ENCODE results near the gene BTBD9. TPM values are rescaled to one million over a fixed set of nuclear protein-coding genes. Genes with fewer than 3 reads are reported as not detected.

The BTBD9 gene
- total RNA-seq, 4 donors from 2014 or later: 17.3 to 50.3 (median 37.8) TPM

DNA sequence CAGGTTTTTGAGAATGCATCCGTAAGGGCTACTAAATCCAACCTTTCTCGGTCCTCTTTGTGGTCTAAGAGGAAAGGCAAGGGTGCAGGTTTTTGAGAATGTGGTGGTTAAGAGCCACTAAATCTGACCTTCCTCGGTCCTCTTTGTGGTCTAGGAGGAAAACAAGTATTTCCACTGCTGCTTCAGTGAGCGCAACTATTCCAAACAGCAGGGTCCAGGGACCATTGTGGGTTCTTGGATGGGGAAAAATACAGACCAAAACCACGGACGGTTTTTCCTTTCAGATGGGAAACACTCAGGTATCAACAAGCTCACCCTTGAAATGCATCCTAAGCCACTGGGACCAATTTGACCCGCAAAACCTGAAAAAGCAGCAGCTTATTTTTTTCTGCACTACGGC lies 21.9 kb downstream of the BTBD9 start:
- DNase-seq: no peak
- no peaks in the 10 kb centered on the region for H3K9me3 ChIP-seq
- no peaks in the 10 kb centered on the region for H3K27me3 ChIP-seq
- H3K36me3 ChIP-seq: no peaks in the 10 kb centered on the region
- no peak for TF ChIP-seq POLR2A (IDR thresholded peaks at IDR 0.05)
- TF ChIP-seq, protein P1, sequence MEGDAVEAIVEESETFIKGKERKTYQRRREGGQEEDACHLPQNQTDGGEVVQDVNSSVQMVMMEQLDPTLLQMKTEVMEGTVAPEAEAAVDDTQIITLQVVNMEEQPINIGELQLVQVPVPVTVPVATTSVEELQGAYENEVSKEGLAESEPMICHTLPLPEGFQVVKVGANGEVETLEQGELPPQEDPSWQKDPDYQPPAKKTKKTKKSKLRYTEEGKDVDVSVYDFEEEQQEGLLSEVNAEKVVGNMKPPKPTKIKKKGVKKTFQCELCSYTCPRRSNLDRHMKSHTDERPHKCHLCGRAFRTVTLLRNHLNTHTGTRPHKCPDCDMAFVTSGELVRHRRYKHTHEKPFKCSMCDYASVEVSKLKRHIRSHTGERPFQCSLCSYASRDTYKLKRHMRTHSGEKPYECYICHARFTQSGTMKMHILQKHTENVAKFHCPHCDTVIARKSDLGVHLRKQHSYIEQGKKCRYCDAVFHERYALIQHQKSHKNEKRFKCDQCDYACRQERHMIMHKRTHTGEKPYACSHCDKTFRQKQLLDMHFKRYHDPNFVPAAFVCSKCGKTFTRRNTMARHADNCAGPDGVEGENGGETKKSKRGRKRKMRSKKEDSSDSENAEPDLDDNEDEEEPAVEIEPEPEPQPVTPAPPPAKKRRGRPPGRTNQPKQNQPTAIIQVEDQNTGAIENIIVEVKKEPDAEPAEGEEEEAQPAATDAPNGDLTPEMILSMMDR (IDR thresholded peaks at IDR 0.05): no peak
- H3K4me1 ChIP-seq: no peaks in the 10 kb centered on the region
- no peak overlapping the region for H3K27ac ChIP-seq
- H3K4me3 ChIP-seq: no peak overlapping the region

DNA sequence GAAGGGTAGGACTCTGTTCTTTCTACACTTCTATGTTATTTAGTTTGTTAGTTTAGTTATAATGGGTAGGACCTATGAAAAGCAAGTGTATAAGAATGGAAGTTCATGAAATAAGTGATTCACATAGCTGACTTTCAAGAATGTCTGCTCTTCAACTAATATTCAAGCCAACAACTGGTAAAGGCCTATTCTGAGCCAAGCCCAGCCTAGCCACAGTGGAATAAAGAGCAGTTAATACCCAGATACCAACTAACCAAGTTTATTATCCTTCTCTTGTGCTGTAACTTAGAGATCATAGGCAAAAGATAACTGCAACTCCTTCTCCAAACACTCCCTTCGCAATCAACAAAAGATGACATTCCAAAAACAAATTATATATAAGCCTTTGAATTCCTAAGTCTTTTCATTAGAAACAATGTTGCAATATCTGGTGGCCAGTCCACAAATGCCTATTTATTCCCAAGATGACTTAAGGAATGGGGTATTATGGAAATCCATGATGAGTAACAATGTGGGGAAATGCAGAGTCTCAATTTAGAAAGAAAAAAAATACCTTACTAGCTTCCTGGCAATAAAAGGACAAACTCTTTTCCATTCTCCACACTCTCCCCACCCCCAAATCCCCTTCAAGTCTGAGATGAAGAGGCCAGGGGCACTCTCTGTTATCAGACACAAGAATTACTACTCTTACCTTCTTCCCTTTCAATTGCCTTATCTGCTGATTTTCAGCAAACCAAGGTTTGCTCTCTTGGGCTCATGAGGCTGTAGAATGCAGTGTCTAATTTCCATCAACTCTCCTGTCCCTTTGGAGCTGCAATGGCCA lies 27.4 kb downstream of the BTBD9 start:
- no peak overlapping the region for H3K4me3 ChIP-seq
- no peaks in the 10 kb centered on the region for H3K36me3 ChIP-seq
- no peak overlapping the region for H3K27ac ChIP-seq
- TF ChIP-seq, protein P1 (IDR thresholded peaks at IDR 0.05): no peak
- TF ChIP-seq POLR2A (IDR thresholded peaks at IDR 0.05): no peak
- no peaks in the 10 kb centered on the region for H3K27me3 ChIP-seq
- H3K4me1 ChIP-seq: no peaks in the 10 kb centered on the region
- H3K9me3 ChIP-seq: no peaks in the 10 kb centered on the region
- no peak for DNase-seq

DNA sequence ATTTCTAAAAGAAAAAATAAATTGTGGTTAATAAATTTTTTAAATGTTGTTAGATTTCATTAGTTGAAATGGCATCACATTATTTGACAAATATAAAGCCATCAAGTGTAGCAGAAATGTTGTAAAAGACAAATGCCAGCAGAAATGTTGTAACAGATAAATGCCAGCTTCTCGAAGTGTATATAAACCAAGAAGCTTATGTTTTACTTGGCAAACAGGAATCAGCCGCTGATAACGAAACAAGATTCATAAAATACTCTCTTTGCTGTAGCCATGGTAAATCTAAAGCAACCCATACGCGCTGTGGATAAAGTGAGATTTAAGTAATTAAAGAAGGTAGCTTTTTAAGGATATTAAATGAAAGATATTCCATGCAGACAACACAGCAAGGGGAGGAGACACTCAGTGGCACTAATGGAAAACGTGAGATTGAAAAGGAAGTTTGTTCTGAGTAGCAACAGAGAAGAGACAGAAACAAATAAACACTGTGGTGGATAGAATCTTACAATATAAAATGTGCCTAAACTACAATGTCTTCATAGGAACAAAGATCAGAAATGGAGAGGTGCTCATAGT lies 29.6 kb downstream of the BTBD9 start:
- Histone ChIP-seq H3K27me3 (no peaks in the 10 kb centered on the region), H3K9me3 (no peaks in the 10 kb centered on the region), H3K27ac (no peak overlapping the region), H3K4me1 (no peaks in the 10 kb centered on the region), H3K4me3 (no peak overlapping the region), H3K36me3 (no peaks in the 10 kb centered on the region)
- TF ChIP-seq, protein P1 (IDR thresholded peaks at IDR 0.05): no peak
- no peak for TF ChIP-seq POLR2A (IDR thresholded peaks at IDR 0.05)
- no peak for DNase-seq

DNA sequence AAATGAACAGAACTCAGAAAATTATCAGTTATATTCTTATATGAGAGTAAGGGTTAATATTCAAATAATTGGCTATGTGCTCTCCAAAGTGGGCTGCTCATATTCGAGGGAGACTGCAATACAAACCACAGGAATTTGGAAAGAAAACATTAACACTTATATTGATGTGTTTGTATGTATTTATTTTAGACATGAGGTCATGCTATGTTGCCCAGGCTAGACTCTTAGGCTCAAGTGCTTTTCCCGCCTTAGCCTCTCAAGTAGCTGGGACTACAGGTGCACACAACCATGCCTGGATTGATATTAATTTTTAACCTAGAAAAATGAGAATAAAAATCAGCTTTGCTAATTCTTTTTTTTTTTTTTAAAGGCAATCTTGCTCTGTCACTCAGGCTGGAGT lies 35.0 kb downstream of the BTBD9 start:
- TF ChIP-seq, protein P1 (IDR thresholded peaks at IDR 0.05): no peak
- no peak for TF ChIP-seq POLR2A (IDR thresholded peaks at IDR 0.05)
- Histone ChIP-seq H3K4me1 (peaks cover 0 to 13% (median 0%) of the 10 kb centered on the region in 4 donors), H3K27ac (no peak overlapping the region)

DNA sequence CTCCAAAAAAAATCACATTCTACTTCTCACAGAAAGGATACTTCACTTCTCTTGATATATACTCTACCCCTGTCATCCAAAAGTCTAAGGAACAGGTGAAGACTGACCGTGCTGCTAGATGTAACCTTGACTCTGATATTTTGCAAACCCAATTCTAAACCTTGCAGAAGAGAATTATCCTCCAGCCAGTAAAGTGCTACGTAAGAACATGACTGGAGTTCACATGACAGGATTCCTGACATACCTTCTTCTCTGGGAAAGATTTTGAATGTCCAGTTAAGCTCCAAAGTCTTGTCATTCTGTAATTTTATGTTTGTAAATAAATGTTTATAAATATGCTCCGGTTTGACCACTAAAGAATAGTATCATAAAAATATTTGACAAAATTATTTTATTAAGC lies 35.8 kb downstream of the BTBD9 start:
- Histone ChIP-seq H3K27me3 (no peaks in the 10 kb centered on the region), H3K36me3 (no peaks in the 10 kb centered on the region), H3K4me3 (no peak overlapping the region), H3K27ac (no peak overlapping the region), H3K4me1 (peaks cover 0 to 13% (median 0%) of the 10 kb centered on the region in 4 donors), H3K9me3 (no peaks in the 10 kb centered on the region)
- DNase-seq: no peak
- no peak for TF ChIP-seq POLR2A (IDR thresholded peaks at IDR 0.05)
- TF ChIP-seq, protein P1 (IDR thresholded peaks at IDR 0.05): no peak

More for the DNA sequence above, 35.0 kb downstream of the BTBD9 start:
- H3K27me3 ChIP-seq: no peaks in the 10 kb centered on the region
- H3K36me3 ChIP-seq: no peaks in the 10 kb centered on the region
- no peak for DNase-seq
- no peak overlapping the region for H3K4me3 ChIP-seq
- H3K9me3 ChIP-seq: no peaks in the 10 kb centered on the region

Data from Peyer's patch (tissue), 4 donors.